ENCODE measurements around the gene ZNF177.

- TF ChIP-seq CTCF (IDR thresholded peaks at IDR 0.05) (no peak), POLR2A (IDR thresholded peaks at IDR 0.05) (no peak)
These were observed 32.8 kb upstream of the ZNF177 start for GRCh38 chr19:9329999-9330398.

All from adrenal gland (tissue), 5 donors.